ENCODE results near the gene RNF157. TPM values are rescaled to one million over a fixed set of nuclear protein-coding genes. Genes with fewer than 3 reads are reported as not detected.

Gene RNF157
- total RNA-seq, result 1 to 10 TPM; 3.9 to 7.4 (median 5.2) TPM
- 1 to 10 TPM; 3.6 to 5.5 TPM for polyA plus RNA-seq
- long read RNA-seq, donor 1, full-length matches to known transcripts, result 2 of 7 reads
- long read RNA-seq, donor 1, partial matches to known transcripts, result 3 of 7 reads
- long read RNA-seq, donor 1, other reads (novel, unspliced or antisense), result 2 of 7 reads
- long read RNA-seq, donor 2, partial matches to known transcripts, result 13 of 16 reads
- long read RNA-seq, donor 2, other reads (novel, unspliced or antisense), result 3 of 16 reads
- long read RNA-seq, donor 3, full-length matches to known transcripts, result 1 of 10 reads
- long read RNA-seq, donor 3, partial matches to known transcripts, result 2 of 10 reads
- long read RNA-seq, donor 3, other reads (novel, unspliced or antisense), result 7 of 10 reads

- peak; percentile 75 to 91 (median 86) for ATAC-seq
- peak within 1 kb of the TSS in 9 of 12 donors; percentile 24 to 59 (median 46) for H3K27ac ChIP-seq
- peaks cover 0 to 37% (median 0%) of the 10 kb centered on the region in 9 donors for H3K27me3 ChIP-seq
These were observed at the start of gene RNF157 for GRCh38 chr17:76240461-76241203. RNF157 (minus strand) TSS chr17:76240493; CDS start chr17:76240240, 253 bp downstream.

GRCh38 chr17:76281573-76282371 is 41.5 kb upstream of the RNF157 start:
- no peak overlapping the region for H3K27ac ChIP-seq
- DNase-seq (no peak), ATAC-seq (peak; percentile 38 to 51 (median 42))
- peaks cover 0 to 16% (median 5%) of the 10 kb centered on the region in 12 donors for H3K4me1 ChIP-seq
- intact Hi-C loops (cut with DNase I), result loop anchor here in 3 of 10 donors (2.0 to 10.0 kb wide), 3 partner anchors 89 to 267 kb away; no protein-coding TSS in a partner anchor
- WGBS, 4 donors, result 81 to 86% (median 85%) methylated on average over 13 to 23 of the region's 23 CpGs
- H3K9me3 ChIP-seq, result no peaks in the 10 kb centered on the region
- no peaks in the 10 kb centered on the region for H3K36me3 ChIP-seq
- H3K4me3 ChIP-seq, result no peak overlapping the region
- H3K27me3 ChIP-seq, result no peaks in the 10 kb centered on the region
- TF ChIP-seq POLR2A (IDR thresholded peaks at IDR 0.05) (no peak), CTCF (IDR thresholded peaks at IDR 0.05) (no peak)

More at GRCh38 chr17:76240461-76241203, at the start of gene RNF157:
- Histone ChIP-seq H3K4me1 (peaks cover 0 to 27% (median 9%) of the 10 kb centered on the region in 12 donors), H3K9me3 (no peaks in the 10 kb centered on the region), H3K4me3 (peak within 1 kb of the TSS; percentile 36 to 78 (median 68)), H3K36me3 (no peaks in the 10 kb centered on the region)
- TF ChIP-seq CTCF (IDR thresholded peaks at IDR 0.05) (no peak), POLR2A (IDR thresholded peaks at IDR 0.05) (peak in 1 of 2 donors; percentile 29)
- peak; percentile 62 to 84 (median 71) for DNase-seq
- intact Hi-C loops (cut with DNase I), result loop anchor here in 3 of 10 donors (1.0 to 5.0 kb wide), 2 partner anchors 24 to 43 kb away; no protein-coding TSS in a partner anchor
- 0 to 2% (median 1%) methylated on average over 19 to 102 of the region's 102 CpGs for WGBS, 4 donors

- no peaks in the 10 kb centered on the region for H3K27me3 ChIP-seq
- H3K27ac ChIP-seq, result no peak overlapping the region
- intact Hi-C loops (cut with DNase I), result loop anchor here in 3 of 10 donors (2.0 to 10.0 kb wide), 3 partner anchors 88 to 266 kb away; no protein-coding TSS in a partner anchor
- no peaks in the 10 kb centered on the region for H3K9me3 ChIP-seq
- 92 to 97% (median 97%) methylated on average over 10 to 15 of the region's 15 CpGs for WGBS, 4 donors
- no peak for ATAC-seq
- no peak overlapping the region for H3K4me3 ChIP-seq
- no peak for TF ChIP-seq CTCF (IDR thresholded peaks at IDR 0.05)
- TF ChIP-seq POLR2A (IDR thresholded peaks at IDR 0.05), result no peak
- peaks cover 0 to 16% (median 5%) of the 10 kb centered on the region in 12 donors for H3K4me1 ChIP-seq
- DNase-seq, result no peak
- no peaks in the 10 kb centered on the region for H3K36me3 ChIP-seq
These were observed 40.4 kb upstream of the RNF157 start for GRCh38 chr17:76280650-76281049.

Measured in heart left ventricle (tissue), 16 donors.